GM21619 (cell line): ENCODE results near the gene DLG2.

Experiments
- ATAC-seq: cut with Tn5 transposase; IDR thresholded peaks from one replicate; pipeline ENCODE4 v1.9.1; 2021; ENCODE audit not compliant: unreplicated experiment

The DLG2 gene

GRCh38 chr11:83528877-83529276, 2098.3 kb downstream of the DLG2 start:
- ATAC-seq: no peak

- no peak for ATAC-seq
Observed at GRCh38 chr11:83528225-83528624, 2098.9 kb downstream of the DLG2 start.

- ATAC-seq: no peak
Observed at GRCh38 chr11:83523676-83524075, 2103.5 kb downstream of the DLG2 start.

GRCh38 chr11:83522911-83523310, 2104.2 kb downstream of the DLG2 start:
- ATAC-seq: no peak

- ATAC-seq: no peak
Observed at GRCh38 chr11:83521647-83522596, 2105.2 kb downstream of the DLG2 start.

- ATAC-seq: no peak
Observed at GRCh38 chr11:83520849-83521248, 2106.3 kb downstream of the DLG2 start.

- no peak for ATAC-seq
Observed at GRCh38 chr11:83511646-83512045, 2115.5 kb downstream of the DLG2 start.

GRCh38 chr11:83510530-83511460, 2116.3 kb downstream of the DLG2 start:
- ATAC-seq: no peak

GRCh38 chr11:83508804-83509203, 2118.3 kb downstream of the DLG2 start:
- no peak for ATAC-seq

- ATAC-seq: no peak
Observed at GRCh38 chr11:83502041-83502440, 2125.1 kb downstream of the DLG2 start.

GRCh38 chr11:83493917-83494316, 2133.2 kb downstream of the DLG2 start:
- no peak for ATAC-seq

GRCh38 chr11:83493034-83493433, 2134.1 kb downstream of the DLG2 start:
- no peak for ATAC-seq

GRCh38 chr11:83483808-83484207, 2143.3 kb downstream of the DLG2 start:
- no peak for ATAC-seq

- ATAC-seq: no peak
Observed at GRCh38 chr11:83480811-83481210, 2146.3 kb downstream of the DLG2 start.

GRCh38 chr11:83480251-83480650, 2146.9 kb downstream of the DLG2 start:
- ATAC-seq: no peak

- ATAC-seq: no peak
Observed at GRCh38 chr11:83477772-83478171, 2149.4 kb downstream of the DLG2 start.

- no peak for ATAC-seq
Observed at GRCh38 chr11:83475760-83476159, 2151.4 kb downstream of the DLG2 start.

- ATAC-seq: no peak
Observed at GRCh38 chr11:83473743-83474142, 2153.4 kb downstream of the DLG2 start.

- ATAC-seq: no peak
Observed at GRCh38 chr11:83472806-83473205, 2154.3 kb downstream of the DLG2 start.

- ATAC-seq: no peak
Observed at GRCh38 chr11:83471831-83472727, 2155.1 kb downstream of the DLG2 start.

- no peak for ATAC-seq
Observed at GRCh38 chr11:83467837-83468236, 2159.3 kb downstream of the DLG2 start.
